ENCODE results near the gene FOXR2.

Gene FOXR2

GRCh38 chrX:55598333-55598732 lies 24.9 kb upstream of the FOXR2 start:
- TF ChIP-seq POLR2A (IDR thresholded peaks at IDR 0.05; ENCODE audit: extremely low read depth, insufficient read length): no peak
- TF ChIP-seq, protein P1, sequence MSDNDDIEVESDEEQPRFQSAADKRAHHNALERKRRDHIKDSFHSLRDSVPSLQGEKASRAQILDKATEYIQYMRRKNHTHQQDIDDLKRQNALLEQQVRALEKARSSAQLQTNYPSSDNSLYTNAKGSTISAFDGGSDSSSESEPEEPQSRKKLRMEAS (IDR thresholded peaks at IDR 0.05; ENCODE audit: low read depth, low read length): no peak
- TF ChIP-seq CTCF (IDR thresholded peaks at IDR 0.05; ENCODE audit: low read depth, low read length): no peak
- no peak for TF ChIP-seq MYC (IDR thresholded peaks at IDR 0.05; ENCODE audit: low read depth, low read length)
- no peak overlapping the region for H3K4me3 ChIP-seq (ENCODE audit: low read depth, low read length)
- no peak for DNase-seq (ENCODE audit: low read depth)

- H3K4me3 ChIP-seq (ENCODE audit: low read depth, low read length): no peak overlapping the region
- TF ChIP-seq POLR2A (IDR thresholded peaks at IDR 0.05; ENCODE audit: extremely low read depth, insufficient read length) (no peak), CTCF (IDR thresholded peaks at IDR 0.05; ENCODE audit: low read depth, low read length) (no peak), MYC (IDR thresholded peaks at IDR 0.05; ENCODE audit: low read depth, low read length) (no peak)
- TF ChIP-seq, protein P1 (IDR thresholded peaks at IDR 0.05; ENCODE audit: low read depth, low read length): no peak
- no peak for DNase-seq (ENCODE audit: low read depth)
These were observed 3.7 kb upstream of the FOXR2 start for GRCh38 chrX:55619547-55619946.

DNA sequence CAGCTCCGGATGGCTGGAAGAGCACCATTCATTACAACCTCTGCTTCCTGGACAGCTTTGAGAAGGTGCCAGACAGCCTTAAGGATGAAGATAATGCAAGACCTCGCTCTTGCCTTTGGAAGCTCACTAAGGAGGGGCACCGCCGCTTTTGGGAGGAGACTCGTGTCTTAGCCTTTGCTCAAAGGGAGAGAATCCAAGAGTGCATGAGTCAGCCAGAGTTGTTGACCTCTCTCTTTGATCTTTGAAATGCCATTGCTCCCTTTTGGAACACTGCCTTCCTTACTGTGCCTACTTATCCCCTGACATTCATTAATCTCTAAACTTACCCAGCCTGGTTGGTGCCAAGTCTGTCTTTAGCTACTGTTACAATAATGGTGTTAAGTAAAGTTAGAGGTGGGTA lies 1.2 kb downstream of the FOXR2 start:
- no peak for TF ChIP-seq CTCF (IDR thresholded peaks at IDR 0.05; ENCODE audit: low read depth, low read length)
- no peak for TF ChIP-seq POLR2A (IDR thresholded peaks at IDR 0.05; ENCODE audit: extremely low read depth, insufficient read length)
- TF ChIP-seq, protein P1 (IDR thresholded peaks at IDR 0.05; ENCODE audit: low read depth, low read length): no peak
- TF ChIP-seq MYC (IDR thresholded peaks at IDR 0.05; ENCODE audit: low read depth, low read length): no peak
- H3K4me3 ChIP-seq (ENCODE audit: low read depth, low read length): no peak overlapping the region
- no peak for DNase-seq (ENCODE audit: low read depth)

DNA sequence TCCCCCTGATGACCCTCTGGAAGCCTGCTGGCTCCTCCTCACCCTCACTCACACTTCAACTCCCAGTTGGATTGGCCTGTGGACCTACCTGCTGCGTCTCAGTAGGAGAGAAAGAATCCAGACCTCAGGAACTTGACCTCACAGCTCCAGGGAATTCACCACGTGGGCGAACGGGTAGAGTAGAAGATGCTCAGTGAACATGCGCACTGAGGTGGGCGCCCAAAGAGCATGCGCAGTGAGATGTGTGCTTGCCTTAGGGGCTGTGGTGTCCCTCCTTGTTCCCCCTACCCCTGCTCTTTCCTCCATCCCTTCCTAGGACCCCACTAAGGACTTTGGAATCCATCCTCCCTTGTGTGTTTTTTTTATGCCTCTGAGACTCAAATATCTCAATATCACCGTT lies 12.9 kb downstream of the FOXR2 start:
- DNase-seq (ENCODE audit: low read depth): no peak
- H3K4me3 ChIP-seq (ENCODE audit: low read depth, low read length): no peak overlapping the region
- TF ChIP-seq, protein P1 (IDR thresholded peaks at IDR 0.05; ENCODE audit: low read depth, low read length): no peak
- TF ChIP-seq MYC (IDR thresholded peaks at IDR 0.05; ENCODE audit: low read depth, low read length): no peak
- TF ChIP-seq CTCF (IDR thresholded peaks at IDR 0.05; ENCODE audit: low read depth, low read length): no peak
- TF ChIP-seq POLR2A (IDR thresholded peaks at IDR 0.05; ENCODE audit: extremely low read depth, insufficient read length): no peak

- TF ChIP-seq MYC (IDR thresholded peaks at IDR 0.05; ENCODE audit: low read depth, low read length): no peak
- TF ChIP-seq, protein P1 (IDR thresholded peaks at IDR 0.05; ENCODE audit: low read depth, low read length): no peak
- TF ChIP-seq CTCF (IDR thresholded peaks at IDR 0.05; ENCODE audit: low read depth, low read length): no peak
- TF ChIP-seq POLR2A (IDR thresholded peaks at IDR 0.05; ENCODE audit: extremely low read depth, insufficient read length): no peak
- no peak overlapping the region for H3K4me3 ChIP-seq (ENCODE audit: low read depth, low read length)
- DNase-seq (ENCODE audit: low read depth): no peak
These were observed 15.7 kb downstream of the FOXR2 start for GRCh38 chrX:55638933-55639332.

DNA sequence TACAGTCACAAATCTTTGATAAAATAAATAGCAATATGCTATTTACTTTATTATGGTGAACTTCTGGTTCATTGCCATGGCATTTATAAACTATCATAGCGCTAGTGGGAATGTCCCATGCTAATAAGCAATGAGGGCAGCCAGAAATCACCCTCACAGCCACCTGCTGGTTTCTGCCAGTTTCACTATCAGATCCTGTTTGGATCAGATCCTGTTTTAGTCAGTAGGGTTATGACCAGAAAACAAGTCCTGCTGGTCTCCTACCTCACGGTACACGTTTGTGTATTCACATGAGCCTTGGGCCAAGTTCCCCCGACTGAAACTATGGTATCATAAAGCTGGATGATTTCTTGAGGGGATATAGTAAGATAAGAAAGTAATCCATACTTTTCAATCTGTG lies 17.7 kb downstream of the FOXR2 start:
- DNase-seq (ENCODE audit: low read depth): no peak
- H3K4me3 ChIP-seq (ENCODE audit: low read depth, low read length): no peak overlapping the region
- TF ChIP-seq, protein P1 (IDR thresholded peaks at IDR 0.05; ENCODE audit: low read depth, low read length): no peak
- TF ChIP-seq MYC (IDR thresholded peaks at IDR 0.05; ENCODE audit: low read depth, low read length): no peak
- no peak for TF ChIP-seq POLR2A (IDR thresholded peaks at IDR 0.05; ENCODE audit: extremely low read depth, insufficient read length)
- TF ChIP-seq CTCF (IDR thresholded peaks at IDR 0.05; ENCODE audit: low read depth, low read length): no peak

Measured in NB4 (cell line).